HK-2 (cell line): ENCODE measurements around the gene SCYL2.
A peak's percentile ranks its signal among the peaks of the same experiment; 100 is the strongest.
"Not testable (repeated sequence)": the region's sequence is repeated elsewhere in the genome, so short reads cannot be mapped to it uniquely, and the experiment has no call there.

Experiments used
- DNase-seq: peaks from one replicate; pipeline ENCODE4 v3.0.0-alpha.2; 2018; ENCODE audit not compliant: unreplicated experiment

SCYL2 gene, protein sequence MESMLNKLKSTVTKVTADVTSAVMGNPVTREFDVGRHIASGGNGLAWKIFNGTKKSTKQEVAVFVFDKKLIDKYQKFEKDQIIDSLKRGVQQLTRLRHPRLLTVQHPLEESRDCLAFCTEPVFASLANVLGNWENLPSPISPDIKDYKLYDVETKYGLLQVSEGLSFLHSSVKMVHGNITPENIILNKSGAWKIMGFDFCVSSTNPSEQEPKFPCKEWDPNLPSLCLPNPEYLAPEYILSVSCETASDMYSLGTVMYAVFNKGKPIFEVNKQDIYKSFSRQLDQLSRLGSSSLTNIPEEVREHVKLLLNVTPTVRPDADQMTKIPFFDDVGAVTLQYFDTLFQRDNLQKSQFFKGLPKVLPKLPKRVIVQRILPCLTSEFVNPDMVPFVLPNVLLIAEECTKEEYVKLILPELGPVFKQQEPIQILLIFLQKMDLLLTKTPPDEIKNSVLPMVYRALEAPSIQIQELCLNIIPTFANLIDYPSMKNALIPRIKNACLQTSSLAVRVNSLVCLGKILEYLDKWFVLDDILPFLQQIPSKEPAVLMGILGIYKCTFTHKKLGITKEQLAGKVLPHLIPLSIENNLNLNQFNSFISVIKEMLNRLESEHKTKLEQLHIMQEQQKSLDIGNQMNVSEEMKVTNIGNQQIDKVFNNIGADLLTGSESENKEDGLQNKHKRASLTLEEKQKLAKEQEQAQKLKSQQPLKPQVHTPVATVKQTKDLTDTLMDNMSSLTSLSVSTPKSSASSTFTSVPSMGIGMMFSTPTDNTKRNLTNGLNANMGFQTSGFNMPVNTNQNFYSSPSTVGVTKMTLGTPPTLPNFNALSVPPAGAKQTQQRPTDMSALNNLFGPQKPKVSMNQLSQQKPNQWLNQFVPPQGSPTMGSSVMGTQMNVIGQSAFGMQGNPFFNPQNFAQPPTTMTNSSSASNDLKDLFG

DNA sequence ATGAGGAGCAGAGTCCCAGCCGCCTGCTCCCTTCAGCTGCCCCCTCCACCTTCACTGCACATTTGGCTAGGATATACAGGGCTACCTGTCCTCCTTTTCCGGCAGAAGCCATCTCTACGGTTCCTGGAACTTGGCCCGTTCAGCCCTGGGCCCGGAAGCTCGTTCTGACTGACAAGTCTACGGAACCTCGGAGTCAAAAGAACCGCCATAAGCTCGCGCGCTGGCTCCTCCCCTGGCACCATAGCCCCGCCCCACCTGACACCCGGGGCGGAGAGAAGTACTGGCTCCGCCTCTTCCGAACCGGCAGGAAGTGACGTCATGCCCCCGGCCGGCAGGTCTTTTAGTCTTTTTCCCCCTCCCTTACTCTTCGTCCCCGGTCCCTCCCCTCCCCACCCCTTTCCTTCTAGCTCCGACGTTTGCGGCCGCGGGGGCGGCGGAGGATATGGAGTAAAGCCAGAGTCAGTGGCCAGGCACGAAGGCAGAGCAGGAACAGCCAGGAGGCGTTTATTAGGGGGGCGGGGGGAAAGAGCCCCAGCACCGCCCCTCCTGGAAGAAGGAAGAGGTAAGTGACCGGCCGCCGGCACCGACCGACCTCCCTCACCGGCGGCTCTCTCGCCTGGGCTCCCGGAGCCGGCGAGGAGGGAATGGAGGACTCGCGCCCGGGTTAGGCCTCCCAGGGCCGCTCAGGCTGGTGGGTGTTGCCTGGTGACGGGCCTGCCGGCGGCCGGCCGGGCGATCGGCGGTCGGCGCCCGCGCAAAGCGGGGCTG, at the start of gene SCYL2, which contains the start of gene DEPDC4:
Gene SCYL2 (plus strand): TSS at position 343 of the 768 bp plus-strand sequence. CDS start 15,794 bp downstream, outside the sequence.
Gene DEPDC4 (minus strand): TSS at position 245 of the 768 bp plus-strand sequence. CDS start 3 bp downstream, at position 242.
- DNase-seq, result peak; percentile 97

DNA sequence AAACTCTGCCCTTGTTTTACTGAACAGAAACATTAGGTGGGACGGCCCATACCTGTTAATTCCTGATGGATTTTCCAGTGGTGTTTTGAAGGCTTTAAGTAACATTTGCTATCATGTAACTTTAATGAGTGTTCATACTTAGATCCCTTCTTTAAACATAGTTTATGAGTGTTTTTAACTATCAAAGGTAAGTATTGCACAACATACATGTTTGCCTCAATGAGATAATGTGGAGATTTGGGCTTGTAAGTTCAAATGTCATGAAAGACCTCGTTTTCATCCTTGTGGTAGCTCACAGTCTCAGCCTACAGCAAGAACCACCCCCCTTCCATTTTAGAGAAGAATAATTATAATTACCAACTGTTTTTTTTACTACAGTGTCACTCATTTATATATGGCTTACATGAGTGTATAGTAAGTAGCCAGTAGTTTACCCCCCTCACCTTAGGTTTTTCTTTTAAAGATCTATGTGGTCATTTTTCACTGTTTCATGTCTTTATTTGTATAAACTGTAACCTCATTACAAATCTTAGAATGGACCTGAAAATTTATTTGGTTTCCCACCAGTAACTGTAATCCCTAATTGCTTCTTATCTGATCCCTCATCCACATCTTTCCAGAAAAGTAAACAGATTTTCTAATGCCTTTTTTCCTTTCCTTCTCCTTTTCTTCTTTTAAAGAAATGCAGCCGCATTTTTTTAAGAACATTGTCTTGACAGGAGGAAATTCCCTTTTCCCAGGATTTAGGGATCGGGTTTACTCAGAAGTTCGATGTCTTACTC, 47.5 kb upstream of the SCYL2 start:
- DNase-seq, result no peak

DNA sequence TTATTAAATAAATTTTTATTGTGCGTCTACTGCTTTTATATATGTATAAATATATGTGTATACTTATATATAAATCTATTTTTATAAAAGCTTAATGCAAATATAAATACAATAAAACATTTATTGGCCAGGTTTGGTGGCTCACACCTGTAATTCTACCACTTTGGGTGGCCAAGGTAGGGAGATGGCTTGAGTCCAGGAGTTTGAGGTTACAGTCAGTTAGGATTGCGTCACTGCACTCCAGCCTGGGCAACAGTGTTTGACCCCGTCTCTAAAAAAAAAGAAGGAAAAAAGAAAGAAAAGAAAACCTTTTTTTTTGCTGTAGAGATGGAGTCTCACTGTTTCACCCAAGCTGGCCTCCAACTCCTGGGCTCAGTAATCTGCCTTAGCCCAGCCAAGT, 45.5 kb upstream of the SCYL2 start:
- DNase-seq, result no peak

DNA sequence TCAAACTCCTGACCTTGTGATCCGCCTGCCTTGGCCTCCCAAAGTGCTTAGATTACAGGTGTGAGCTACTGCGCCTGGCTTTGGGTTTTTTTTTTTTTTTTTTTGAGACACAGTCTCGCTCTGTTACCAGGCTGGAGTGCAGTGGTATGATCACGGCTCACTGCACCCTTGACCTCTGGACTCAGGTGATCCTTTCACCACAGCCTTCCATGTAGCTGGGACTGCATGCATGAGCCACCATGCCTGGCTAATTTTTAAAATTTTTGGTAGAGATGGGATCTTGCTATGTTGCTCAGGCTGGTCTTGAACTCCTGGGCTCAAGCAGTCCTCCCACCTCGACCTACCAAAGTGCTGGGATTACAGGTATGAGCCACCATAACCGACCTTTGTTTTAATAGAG, 44.8 kb upstream of the SCYL2 start:
- DNase-seq, result not testable (repeated sequence)

DNA sequence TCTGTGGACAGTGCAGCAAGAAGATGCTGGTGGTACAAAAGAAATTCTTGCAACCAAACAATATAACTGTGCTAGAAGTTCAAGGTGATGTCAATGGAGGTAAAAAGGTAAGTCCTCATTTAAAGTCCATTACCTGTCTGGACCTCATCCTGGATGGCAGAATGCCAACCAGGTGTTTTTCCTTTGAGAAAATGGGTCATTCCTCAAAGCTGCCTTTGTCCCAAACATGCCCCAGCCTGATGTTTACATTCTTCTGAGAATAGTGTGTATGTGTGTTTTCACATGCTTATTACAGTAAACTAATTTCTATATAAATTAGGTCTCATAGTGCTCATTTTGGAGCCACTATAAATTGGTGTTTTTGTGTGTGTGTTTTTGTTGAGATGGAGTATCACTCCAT, 41.5 kb upstream of the SCYL2 start:
- no peak for DNase-seq

DNA sequence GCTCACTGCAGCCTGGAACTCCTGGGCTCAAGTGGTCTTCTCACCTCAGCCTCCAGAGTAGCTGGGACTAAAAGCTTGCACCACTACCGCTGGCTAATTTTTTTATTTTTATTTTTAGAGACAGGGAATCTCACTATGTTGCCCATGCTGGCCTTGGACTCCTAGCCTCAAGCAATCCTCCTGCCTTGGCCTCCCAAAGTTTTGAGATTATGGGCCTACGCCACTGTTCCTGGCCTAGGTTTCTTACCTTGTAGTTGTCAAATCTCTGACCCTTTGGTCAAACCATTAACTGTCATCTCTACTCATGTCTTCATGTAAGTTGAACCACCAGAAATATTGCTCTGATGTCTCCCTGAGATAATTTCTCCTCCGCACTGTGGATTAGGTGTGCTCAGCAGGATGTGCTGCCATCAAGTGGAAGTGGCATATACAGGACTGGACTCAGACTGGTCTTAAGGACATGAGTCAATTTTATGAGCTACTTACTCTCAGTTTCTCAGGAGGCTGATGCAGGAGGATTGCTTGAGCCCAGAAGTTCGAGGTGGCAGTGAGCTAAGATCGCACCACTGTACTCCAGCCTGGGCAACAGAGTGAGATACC, 37.8 kb upstream of the SCYL2 start:
- DNase-seq, result peak; percentile 31

DNA sequence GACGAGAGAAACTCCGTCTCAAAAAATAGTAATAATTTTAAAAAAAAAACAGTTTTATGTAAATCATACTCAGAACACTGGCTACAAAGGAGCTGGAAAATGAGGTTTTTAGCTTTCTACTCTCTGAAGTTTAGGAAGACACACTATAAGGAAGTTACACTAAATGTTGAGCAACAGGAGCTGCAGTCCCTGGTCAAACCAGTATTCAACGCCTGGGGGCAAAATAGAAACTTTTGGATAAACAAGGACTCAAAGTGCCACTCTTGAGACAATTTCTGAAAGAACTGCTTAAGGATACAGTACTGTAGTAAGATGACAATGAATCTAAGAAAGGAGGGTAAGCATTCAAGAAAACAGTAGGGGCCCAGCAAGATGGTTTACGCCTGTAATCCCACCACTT, 37.1 kb upstream of the SCYL2 start:
- no peak for DNase-seq

DNA sequence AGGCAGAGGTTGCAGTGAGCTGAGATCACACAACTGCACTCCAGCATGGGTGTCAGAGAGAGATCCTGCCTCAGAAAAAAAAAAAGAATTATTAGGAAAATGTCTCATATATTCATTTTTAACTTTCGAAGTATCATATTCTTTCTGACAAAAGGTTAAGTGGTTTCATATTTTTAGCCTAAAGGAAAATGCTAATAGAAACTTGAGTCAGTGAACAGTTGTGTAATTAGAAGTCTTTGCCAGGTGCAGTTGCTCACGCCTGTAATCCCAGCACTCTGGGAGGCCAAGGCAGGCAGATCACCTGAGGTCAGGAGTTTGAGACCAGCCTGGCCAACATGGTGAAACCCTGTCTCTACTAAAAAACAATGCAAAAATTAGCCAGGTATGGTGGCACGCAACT, 35.1 kb upstream of the SCYL2 start:
- not testable (repeated sequence) for DNase-seq

DNA sequence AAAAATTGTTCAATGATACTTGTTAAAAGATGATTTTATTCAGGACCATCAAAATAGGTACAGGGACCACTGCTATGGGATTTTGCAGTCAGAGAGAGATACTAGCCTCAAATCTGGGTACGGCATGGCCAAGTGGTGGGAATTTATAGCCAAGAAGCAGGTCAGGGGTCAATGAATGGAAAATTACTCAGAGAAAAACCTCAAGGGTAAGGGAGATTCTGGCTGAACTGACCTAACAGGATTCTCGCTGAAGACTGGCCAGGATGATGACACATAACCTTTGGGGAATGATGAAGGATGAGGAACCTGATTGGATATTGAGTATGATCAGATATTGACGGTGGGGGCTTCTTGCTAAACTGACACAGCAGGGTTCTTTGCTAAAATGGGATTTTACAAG, 32.8 kb upstream of the SCYL2 start:
- no peak for DNase-seq

DNA sequence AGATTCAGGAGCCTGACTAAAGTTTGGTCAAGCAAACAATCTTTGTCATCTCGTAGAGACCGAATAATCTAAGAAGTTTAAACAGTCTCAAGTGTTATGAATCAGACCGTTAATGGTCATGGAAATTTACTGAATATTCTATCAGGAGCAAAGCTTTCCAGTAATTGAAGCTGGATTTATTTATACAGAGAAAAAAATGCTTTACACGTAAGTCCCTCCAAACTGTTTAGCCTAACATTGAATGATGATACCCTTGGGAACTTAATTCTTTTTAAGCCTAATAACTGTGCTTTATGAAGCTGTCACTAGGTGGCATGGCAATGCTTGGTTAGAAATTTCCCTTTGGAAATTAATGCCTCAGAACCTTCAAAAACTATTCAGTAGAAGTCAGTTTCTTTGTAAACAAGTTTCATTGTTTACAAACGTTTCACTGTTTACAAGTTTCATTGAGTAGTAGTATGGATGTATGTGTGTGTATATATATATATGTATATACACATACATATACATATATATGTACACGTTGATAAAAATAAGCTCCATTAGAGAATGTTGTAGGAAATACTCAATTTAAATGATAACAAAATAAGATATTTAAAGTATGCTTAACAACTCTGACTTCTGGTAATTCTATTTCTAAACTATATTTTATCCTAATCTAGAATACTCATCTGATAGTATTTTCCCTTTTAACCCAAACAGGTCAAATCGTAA, 32.2 kb upstream of the SCYL2 start:
- DNase-seq, result no peak

DNA sequence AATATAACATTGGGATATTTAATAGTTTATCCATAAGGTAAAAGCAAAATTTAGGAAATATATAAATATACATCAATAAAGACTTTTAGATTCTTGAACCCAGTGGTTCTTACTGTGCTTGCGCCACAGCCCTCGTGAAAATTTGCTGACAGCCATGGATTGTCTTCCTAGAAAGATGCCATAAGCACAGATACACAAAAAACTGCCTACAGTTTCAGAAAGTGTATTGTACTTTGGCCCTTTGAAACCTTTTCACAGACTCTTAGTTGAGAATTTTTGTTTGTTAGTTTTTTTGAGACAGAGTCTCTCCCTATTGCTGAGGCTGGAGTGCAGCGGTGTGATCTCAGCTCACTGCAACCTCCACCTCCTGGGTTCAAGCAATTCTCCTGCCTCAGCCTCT, 28.2 kb upstream of the SCYL2 start:
- DNase-seq, result no peak

DNA sequence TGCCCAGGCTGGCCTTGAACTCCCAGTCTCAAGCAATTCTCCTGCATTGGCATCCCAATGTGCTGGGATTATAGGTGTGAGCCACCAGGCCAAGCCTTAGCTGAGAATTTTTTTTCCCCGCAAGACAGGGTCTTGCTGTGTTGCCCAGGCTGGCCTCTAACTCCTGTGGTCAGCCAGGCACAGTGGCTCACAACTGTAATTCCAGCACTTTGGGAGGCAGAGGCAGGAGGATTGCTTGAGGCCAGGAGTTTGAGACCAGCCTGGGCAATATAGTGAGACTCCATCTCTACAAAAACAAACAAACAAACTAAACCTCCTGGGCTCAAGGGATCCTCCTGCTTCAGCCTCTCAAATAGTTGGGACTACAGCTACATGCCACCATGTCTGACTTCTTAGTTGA, 27.4 kb upstream of the SCYL2 start:
- DNase-seq, result no peak

DNA sequence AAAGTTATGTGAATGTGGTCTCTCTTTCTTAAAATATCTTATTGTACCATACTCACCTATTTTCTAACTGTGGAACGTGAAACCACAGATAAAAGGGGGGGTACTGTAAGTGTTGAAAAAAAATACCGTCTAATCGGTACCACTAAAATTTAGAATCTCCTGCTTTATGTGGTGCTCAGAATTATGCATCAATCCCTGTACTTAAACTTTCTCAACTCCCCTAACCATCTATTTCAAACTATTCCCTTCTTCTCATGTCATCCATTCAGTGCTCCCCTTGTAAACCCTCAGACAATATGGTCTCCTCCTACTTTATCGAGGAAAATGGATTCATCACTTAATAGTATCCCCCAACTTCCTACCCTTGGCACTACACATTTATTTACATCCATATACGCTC, 23.8 kb upstream of the SCYL2 start:
- no peak for DNase-seq

DNA sequence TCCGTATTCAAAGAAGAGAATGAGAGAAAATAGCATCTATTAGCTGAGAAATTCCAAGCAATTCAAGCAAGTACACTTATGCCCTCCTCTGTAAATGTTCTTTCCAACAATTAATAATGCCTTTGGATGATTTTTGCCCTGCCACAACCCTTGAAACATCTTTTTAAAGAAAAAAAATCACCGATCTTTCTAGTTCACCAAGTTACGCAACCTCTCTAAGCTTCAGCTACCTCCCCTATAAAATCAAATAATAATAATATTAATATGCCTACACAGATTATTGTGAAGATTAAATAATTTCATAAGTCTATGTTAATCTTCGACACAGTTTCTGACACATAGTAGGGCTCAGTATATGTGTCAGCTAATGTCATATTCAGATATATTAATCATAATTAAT, 19.2 kb upstream of the SCYL2 start:
- DNase-seq, result no peak

DNA sequence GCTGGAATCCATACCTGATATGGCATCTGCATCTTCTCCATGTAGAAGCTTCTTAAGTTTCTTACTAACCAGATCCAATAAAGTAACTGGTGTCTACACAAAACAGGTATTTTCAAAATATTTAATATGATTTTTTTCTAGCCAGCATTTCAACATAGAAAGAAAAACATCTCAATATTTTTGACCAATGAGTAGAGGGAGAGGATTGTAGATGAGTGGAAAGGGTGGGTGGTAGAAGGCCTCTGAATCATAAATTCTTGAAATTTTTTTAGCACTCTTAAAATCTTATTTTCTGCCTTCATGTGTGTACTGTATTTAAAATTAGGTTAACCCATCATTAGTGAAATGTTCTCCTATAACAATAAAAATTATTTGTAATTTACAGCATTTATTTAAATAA, 18.1 kb upstream of the SCYL2 start:
- no peak for DNase-seq

DNA sequence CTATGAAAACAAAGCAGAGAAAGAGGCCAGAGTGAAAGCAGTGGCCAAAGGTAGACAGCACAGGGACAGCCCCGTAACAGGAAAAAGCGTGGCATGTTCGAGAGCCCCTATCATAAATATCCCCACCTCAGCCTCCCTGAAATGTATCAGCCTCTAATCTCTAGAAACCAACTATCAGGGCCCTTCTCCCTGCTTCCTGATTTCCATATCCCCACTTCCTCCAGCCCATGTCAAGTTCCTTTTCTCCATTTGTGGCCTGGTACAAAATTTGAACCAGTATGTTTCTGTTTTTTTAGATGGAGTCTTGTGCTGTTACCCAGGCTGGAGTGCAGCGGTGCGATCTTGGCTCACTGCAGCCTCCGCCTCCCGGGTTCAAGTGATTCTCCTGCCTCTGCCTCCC, 17.0 kb upstream of the SCYL2 start:
- no peak for DNase-seq

DNA sequence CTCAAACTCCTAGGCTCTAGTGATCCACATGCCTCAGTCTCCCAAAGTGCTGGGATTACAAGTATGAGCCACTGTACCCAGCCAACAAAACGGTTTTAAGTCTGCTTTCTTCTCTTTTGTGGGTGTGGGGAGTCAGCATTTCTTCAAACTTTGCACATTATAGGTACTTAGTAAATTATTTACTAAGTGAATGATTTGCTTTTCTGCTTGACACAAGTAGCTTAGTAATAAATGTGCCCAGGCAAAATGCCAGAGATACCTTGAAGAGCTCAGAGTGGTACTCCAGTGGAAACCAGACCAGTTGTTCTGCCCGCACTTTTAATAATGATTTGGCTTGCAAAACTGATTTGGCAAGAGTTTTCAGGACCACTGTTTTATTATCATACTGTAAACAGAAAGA, 15.1 kb upstream of the SCYL2 start:
- peak; percentile 25 for DNase-seq

DNA sequence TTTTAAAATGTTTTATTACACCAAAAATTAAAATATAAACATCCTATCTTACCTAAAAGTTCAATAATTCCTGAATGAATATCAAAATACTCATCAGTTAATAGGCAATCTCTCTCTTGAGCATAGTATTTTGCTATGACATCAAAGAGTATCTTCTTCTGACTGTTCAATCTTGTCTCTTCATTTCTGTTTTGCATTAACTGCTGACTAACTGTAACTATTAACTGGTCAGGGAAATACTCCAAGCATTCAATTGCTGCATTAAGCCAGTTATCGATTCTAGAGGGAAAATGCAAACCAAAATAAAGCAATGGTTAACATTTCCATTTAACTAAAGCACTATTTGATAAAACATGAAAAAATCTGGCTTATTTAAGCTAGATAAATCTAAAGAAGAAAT, 13.5 kb upstream of the SCYL2 start:
- DNase-seq, result no peak

DNA sequence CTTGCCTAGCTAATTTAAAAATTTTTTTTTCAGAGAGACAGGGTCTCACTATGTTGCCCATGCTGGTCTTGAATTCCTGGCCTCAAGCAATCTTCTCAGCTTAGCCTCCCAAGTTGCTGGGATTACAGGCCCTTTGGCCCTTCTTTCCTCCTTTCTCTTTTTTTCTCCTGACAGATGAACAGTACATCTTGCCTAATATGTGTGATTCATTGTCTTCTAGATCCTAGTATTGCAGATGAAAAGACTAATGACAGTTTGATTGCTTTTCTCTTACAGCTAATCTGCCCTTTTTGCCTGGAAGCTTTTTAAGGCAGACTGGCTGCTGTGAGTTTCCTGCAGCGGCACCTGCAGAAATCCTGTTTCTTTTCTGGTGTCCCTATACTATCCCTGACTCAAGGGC, 12.1 kb upstream of the SCYL2 start:
- no peak for DNase-seq

DNA sequence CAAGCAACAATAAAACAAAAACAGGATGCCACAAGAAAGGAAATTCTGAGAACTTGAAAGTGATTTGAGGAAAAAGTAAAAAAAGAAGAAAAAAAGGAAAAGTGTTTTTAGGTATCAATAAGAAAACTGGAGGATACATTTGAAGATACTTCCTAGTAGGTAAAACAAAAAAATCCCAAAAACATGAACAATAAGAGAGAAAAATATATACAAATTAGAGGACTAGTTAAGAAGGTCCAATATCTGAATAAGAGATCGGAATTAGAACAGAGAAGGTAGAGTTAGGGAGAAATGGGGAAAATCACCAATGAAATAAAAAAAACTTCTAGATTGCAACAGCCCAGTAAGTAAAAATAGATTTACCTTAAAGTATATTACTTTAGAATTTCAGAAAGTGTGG, 8.8 kb upstream of the SCYL2 start:
- DNase-seq, result no peak
